IMR-90 (cell line): ENCODE results near the gene TRHDE. TPM values are rescaled to one million over a fixed set of nuclear protein-coding genes. Genes with fewer than 3 reads are reported as not detected.

Experiments
- ATAC-seq: fragments of 200-7000 bp; cut with Tn5 transposase; 2 replicates; pipeline ENCODE4 v1.9.1; 2020; ENCODE audit warnings: low read depth, mild to moderate bottlenecking, moderate library complexity
- BruUV-seq: library from RNA; stranded (reverse); fragments of 400-500 nt; replicated peaks from 2 replicates; lab custom pipeline; 2021; lab: Mats Ljungman, UMichigan
- CTCF ChIA-PET: fragments of 300-600 bp; formaldehyde crosslinking; extraction: SDS; loops from one replicate; lab custom pipeline; 2021; ENCODE audit warnings: antibody characterized with exemption; lab: Yijun Ruan, JAX
- POLR2A ChIA-PET: fragments of 300-600 bp; sonication (Branson Sonifier 250); formaldehyde crosslinking; loops from one replicate; lab custom pipeline; 2022; ENCODE audit warnings: antibody characterized with exemption; ENCODE audit not compliant: unreplicated experiment; lab: Charles Lee
- DNase-seq: peaks from one replicate; pipeline ENCODE4 v3.0.0; 2013
- H2AFZ ChIP-seq: replicated peaks from 2 replicates; pipeline ENCODE3; 2013; ENCODE audit warnings: low read length, mild to moderate bottlenecking; ENCODE audit not compliant: poor library complexity
- H2AK5ac ChIP-seq: 2 replicates; pipeline ENCODE4 v1.6.1; 2013; ENCODE audit warnings: low read depth, low read length, inconsistent platforms
- H2AK9ac ChIP-seq: replicated peaks from 2 replicates; pipeline ENCODE3; 2013; ENCODE audit warnings: mild to moderate bottlenecking, low read depth, low read length, moderate library complexity; ENCODE audit not compliant: poor library complexity
- H2BK120ac ChIP-seq: 2 replicates; pipeline ENCODE4 v1.6.1; 2013; ENCODE audit warnings: low read depth, low read length, inconsistent platforms
- H2BK15ac ChIP-seq: 3 replicates; pipeline ENCODE4 v1.6.1; 2013; ENCODE audit warnings: low read depth, low read length, inconsistent platforms
- H2BK20ac ChIP-seq: 2 replicates; pipeline ENCODE4 v1.6.1; 2013; ENCODE audit warnings: low read depth, mild to moderate bottlenecking, inconsistent platforms, low read length, moderate library complexity
- H2BK5ac ChIP-seq: 2 replicates; pipeline ENCODE4 v1.6.1; 2013; ENCODE audit warnings: mild to moderate bottlenecking, low read depth, low read length, inconsistent platforms; ENCODE audit not compliant: poor library complexity, severe bottlenecking
- H3K14ac ChIP-seq: replicated peaks from 2 replicates; pipeline ENCODE4 v1.6.1; 2013; ENCODE audit warnings: low read depth, low read length, inconsistent platforms
- H3K18ac ChIP-seq: 2 replicates; pipeline ENCODE4 v1.6.1; 2013; ENCODE audit warnings: low read depth, low read length, control low read depth
- H3K23ac ChIP-seq: 2 replicates; pipeline ENCODE4 v1.6.1; 2013; ENCODE audit warnings: low read depth, low read length, inconsistent platforms
- H3K27ac ChIP-seq: 2 replicates; pipeline ENCODE4 v1.5.1; 2013; ENCODE audit warnings: mild to moderate bottlenecking, control low read depth, low read length; ENCODE audit not compliant: insufficient read depth
- H3K27me3 ChIP-seq: 2 replicates; pipeline ENCODE4 v1.6.1; 2013; ENCODE audit warnings: low read length; ENCODE audit not compliant: control insufficient read depth, insufficient read depth
- H3K36me3 ChIP-seq: 2 replicates; pipeline ENCODE4 v1.6.1; 2013; ENCODE audit warnings: low read length, mixed read lengths; ENCODE audit not compliant: control insufficient read depth, insufficient read depth
- H3K4ac ChIP-seq: 2 replicates; pipeline ENCODE4 v1.6.1; 2013; ENCODE audit warnings: low read depth, low read length, inconsistent platforms
- H3K4me1 ChIP-seq: 2 replicates; pipeline ENCODE4 v1.6.1; 2013; ENCODE audit warnings: low read length, mixed read lengths; ENCODE audit not compliant: control insufficient read depth, insufficient read depth
- H3K4me2 ChIP-seq: 2 replicates; pipeline ENCODE4 v1.6.1; 2013; ENCODE audit warnings: low read depth, mild to moderate bottlenecking, control low read depth, low read length, moderate library complexity
- H3K4me3 ChIP-seq: 2 replicates; pipeline ENCODE4 v1.5.1; 2013; ENCODE audit warnings: low read depth, mild to moderate bottlenecking, control low read depth, low read length, moderate library complexity; ENCODE audit not compliant: insufficient read depth
- H3K56ac ChIP-seq: 2 replicates; pipeline ENCODE4 v1.6.1; 2013; ENCODE audit warnings: low read length, inconsistent platforms; ENCODE audit not compliant: insufficient read depth; ENCODE audit errors: extremely low read depth
- H3K79me1 ChIP-seq, 2 experiments: 2 replicates each; pipeline ENCODE4 v1.6.1; 2013; ENCODE audit warnings: low read length in 2 of 2, inconsistent platforms in 1 of 2, low read depth in 1 of 2
- H3K9ac ChIP-seq: 2 replicates; pipeline ENCODE4 v1.6.1; 2013; ENCODE audit warnings: low read depth, low read length, control low read depth
- H3K9me1 ChIP-seq: 2 replicates; pipeline ENCODE4 v1.6.1; 2013; ENCODE audit warnings: low read length, inconsistent platforms; ENCODE audit not compliant: insufficient read depth
- H3K9me3 ChIP-seq: 2 replicates; pipeline ENCODE4 v1.6.1; 2013; ENCODE audit warnings: low read length; ENCODE audit not compliant: control insufficient read depth, insufficient read depth
- H4K20me1 ChIP-seq: 2 replicates; pipeline ENCODE4 v1.6.1; 2013; ENCODE audit warnings: low read length, inconsistent platforms; ENCODE audit not compliant: insufficient read depth
- H4K5ac ChIP-seq: 2 replicates; pipeline ENCODE4 v1.6.1; 2013; ENCODE audit warnings: mild to moderate bottlenecking, low read depth, low read length, control low read depth
- H4K8ac ChIP-seq, 2 experiments: 2 replicates each; pipeline ENCODE4 v1.6.1; 2013; ENCODE audit warnings: low read depth in 2 of 2, low read length in 2 of 2, control low read depth in 1 of 2, inconsistent platforms in 1 of 2
- H4K91ac ChIP-seq: 2 replicates; pipeline ENCODE4 v1.6.1; 2013; ENCODE audit warnings: low read depth, low read length, inconsistent platforms; ENCODE audit not compliant: insufficient read depth
- BHLHE40 ChIP-seq: fragments of 150-350 bp; IDR thresholded peaks from 2 replicates; pipeline ENCODE4 v1.6.1; 2016; ENCODE audit warnings: mild to moderate bottlenecking, low read depth, low read length
- CEBPB ChIP-seq: IDR thresholded peaks from 2 replicates; pipeline ENCODE4 v1.6.1; 2012; ENCODE audit warnings: low read depth, low read length, improper control_type of control experiment
- CHD1 ChIP-seq: IDR thresholded peaks from 2 replicates; pipeline ENCODE4 v1.6.1; 2012; ENCODE audit warnings: low read depth, low read length, improper control_type of control experiment
- CTCF ChIP-seq: conservative IDR thresholded peaks from 2 replicates; pipeline ENCODE4 v1.5.1; 2012; ENCODE audit warnings: mild to moderate bottlenecking, low read depth, low read length, improper control_type of control experiment
- MAFK ChIP-seq: IDR thresholded peaks from 2 replicates; pipeline ENCODE4 v1.6.1; 2012; ENCODE audit warnings: low read depth, low read length, improper control_type of control experiment
- MAZ ChIP-seq: IDR thresholded peaks from 2 replicates; pipeline ENCODE4 v1.6.1; 2012; ENCODE audit warnings: low read depth, mild to moderate bottlenecking, low read length, improper control_type of control experiment, moderate library complexity, borderline replicate concordance
- MXI1 ChIP-seq: IDR thresholded peaks from 2 replicates; pipeline ENCODE4 v1.6.1; 2012; ENCODE audit warnings: low read depth, mild to moderate bottlenecking, low read length, moderate library complexity, borderline replicate concordance
- NFE2L2 ChIP-seq: fragments of 150-350 bp; IDR thresholded peaks from 2 replicates; pipeline ENCODE4 v1.6.1; 2016; ENCODE audit warnings: low read depth, mild to moderate bottlenecking, low read length
- POLR2A ChIP-seq: IDR thresholded peaks from 2 replicates; pipeline ENCODE4 v1.6.1; 2012; ENCODE audit warnings: mild to moderate bottlenecking, low read depth, low read length
- RAD21 ChIP-seq: IDR thresholded peaks from 2 replicates; pipeline ENCODE4 v1.6.1; 2012; ENCODE audit warnings: low read length, improper control_type of control experiment
- RCOR1 ChIP-seq: IDR thresholded peaks from 2 replicates; pipeline ENCODE4 v1.6.1; 2012; ENCODE audit warnings: mild to moderate bottlenecking, low read length, improper control_type of control experiment; ENCODE audit not compliant: insufficient replicate concordance
- RFX5 ChIP-seq: IDR thresholded peaks from 2 replicates; pipeline ENCODE4 v1.8.0; 2012; ENCODE audit warnings: low read depth, mild to moderate bottlenecking, low read length, moderate library complexity
- SMC3 ChIP-seq: fragments of 150-350 bp; IDR thresholded peaks from 2 replicates; pipeline ENCODE4 v1.6.1; 2016; ENCODE audit warnings: low read depth, mild to moderate bottlenecking, antibody characterized with exemption, low read length, moderate library complexity
- USF2 ChIP-seq: fragments of 150-350 bp; IDR thresholded peaks from 2 replicates; pipeline ENCODE4 v1.6.1; 2017; ENCODE audit warnings: mild to moderate bottlenecking, antibody characterized with exemption, low read length, low read depth
- WGBS, 2 experiments: methylation state at CpG; one replicate each; pipeline versions ENCODE4 v1.1.5 to v1.1.7; 2013; ENCODE audit warnings: missing lambda C conversion rate in 2 of 2; ENCODE audit not compliant: insufficient read length in 1 of 2; ENCODE audit errors: extremely low coverage in 2 of 2; 5-methylcytosine and 5-hydroxymethylcytosine counted together
- dilution Hi-C: fragments of 300-500 bp; cut with HindIII; formaldehyde crosslinking; loops from one replicate; pipeline ENCODE4 v1.14.3; 2018; ENCODE audit warnings: low sequenced_read_pairs; ENCODE audit not compliant: unreplicated experiment
- in situ Hi-C: fragments of 300-500 bp; cut with MboI; formaldehyde crosslinking; loops from 3 replicates; pipeline ENCODE4 v1.14.3; 2019; ENCODE audit warnings: low sequenced_read_pairs, inconsistent platforms, mixed read lengths
- intact Hi-C: fragments of 100-400 bp; cut with micrococcal nuclease; formaldehyde crosslinking; loops from 2 replicates; pipeline ENCODE4 v1.10.0; 2022
- polyA plus RNA-seq, 3 experiments: library from polyadenylated mRNA; depleted of rRNA; stranded (reverse); fragments of >200 nt; gene quantifications; 2 replicates each; pipeline ENCODE4 v1.2.3, GENCODE V29; 2012; ENCODE audit warnings: low replicate concordance in 1 of 3
- total RNA-seq: library from RNA; depleted of rRNA; stranded (reverse); fragments of >200 nt; gene quantifications from 2 replicates; pipeline ENCODE4 v1.2.3, GENCODE V29; 2012

TRHDE gene
- total and polyA plus RNA-seq, 2 of the 4 experiments (the other 2 are of a cell fraction) = 33.7 to 65.1 TPM

GRCh38 chr12:72485017-72485701 lies 213.0 kb downstream of the TRHDE start:
- H3K27ac ChIP-seq = no peak overlapping the region
- H3K4me2 ChIP-seq = no peak overlapping the region
- dilution Hi-C loops = no loop called here
- H2BK15ac ChIP-seq = no peak overlapping the region
- ChIA-PET CTCF (interaction anchor here (1.0 kb wide), 1 partner anchor 139 kb away, joined by 3 read pairs; no protein-coding TSS in a partner anchor), POLR2A (no interaction called here)
- ATAC-seq = no peak
- H3K9me1 ChIP-seq = no peaks in the 10 kb centered on the region
- no peak overlapping the region for H2BK120ac ChIP-seq
- no peak overlapping the region for H2AFZ ChIP-seq
- H3K79me1 ChIP-seq = no peaks in the 10 kb centered on the region
- no peak overlapping the region for H4K8ac ChIP-seq
- DNase-seq = no peak
- no peak overlapping the region for H3K9ac ChIP-seq
- no peak overlapping the region for H4K5ac ChIP-seq
- no peak overlapping the region for H3K14ac ChIP-seq
- no TSS peak for BruUV-seq
- in situ Hi-C loops = no loop called here
- intact Hi-C loops = no loop called here
- no peaks in the 10 kb centered on the region for H3K27me3 ChIP-seq
- no peaks in the 10 kb centered on the region for H3K9me3 ChIP-seq
- no peak overlapping the region for H4K91ac ChIP-seq
- no peak overlapping the region for H3K18ac ChIP-seq
- no peak overlapping the region for H3K4ac ChIP-seq
- no peaks in the 10 kb centered on the region for H4K20me1 ChIP-seq
- H2AK9ac ChIP-seq = no peak overlapping the region
- no peak overlapping the region for H2BK5ac ChIP-seq
- H2BK20ac ChIP-seq = no peak overlapping the region
- no peak for TF ChIP-seq POLR2A
- TF ChIP-seq CHD1 = no peak
- no peak for TF ChIP-seq USF2
- no peak for TF ChIP-seq RCOR1
- no peak for TF ChIP-seq MAFK
- no peak for TF ChIP-seq CEBPB
- TF ChIP-seq RAD21 = no peak
- TF ChIP-seq MXI1 = no peak
- TF ChIP-seq RFX5 = no peak
- no peak for TF ChIP-seq SMC3
- no peak for TF ChIP-seq BHLHE40
- TF ChIP-seq CTCF = no peak
- no peak for TF ChIP-seq MAZ
- TF ChIP-seq NFE2L2 = no peak
- H3K56ac ChIP-seq = no peak overlapping the region
- WGBS, 2 experiments = no CpG with 5 or more reads among the region's 4 CpGs
- H3K4me3 ChIP-seq = no peak overlapping the region
- no peak overlapping the region for H2AK5ac ChIP-seq
- peaks cover 18% of the 10 kb centered on the region for H3K36me3 ChIP-seq
- H3K4me1 ChIP-seq = no peaks in the 10 kb centered on the region
- no peak overlapping the region for H3K23ac ChIP-seq
